Left ventricle myocardium superior (tissue), 1 donor: ENCODE data around the gene NRG3. TPM values are rescaled to one million over a fixed set of nuclear protein-coding genes. Genes with fewer than 3 reads are reported as not detected.

Source experiments
- ATAC-seq: fragments of 200-7000 bp; cut with Tn5 transposase; one replicate; pipeline ENCODE4 v1.9.1; 2020; ENCODE audit warnings: mild to moderate bottlenecking, moderate library complexity
- DNase-seq: peaks from one replicate; pipeline ENCODE4 v3.0.0-alpha.2; 2020
- intact Hi-C: fragments of 100-400 bp; cut with micrococcal nuclease; formaldehyde crosslinking; loops from one replicate; pipeline ENCODE4 v1.11.0; 2022
- total RNA-seq: library from RNA; stranded (reverse); fragmentation: NEBNext Ultra II Directional; extraction: Animal tissue kit (Norgen Biotek cat#: 25700); gene quantifications from one replicate; pipeline ENCODE4 v1.2.1, GENCODE V29; 2021
- donor health status: DM: no; HTN: yes; CAD: no; lungs with severe emphysema.

The NRG3 gene
- total RNA-seq, 1 donor from 2014 or later, result 0.15 TPM

GRCh38 chr10:81876253-81877077 lies 1.5 kb downstream of the NRG3 start:
- intact Hi-C loops, result no loop called here
- ATAC-seq, result no peak
- no peak for DNase-seq

DNA sequence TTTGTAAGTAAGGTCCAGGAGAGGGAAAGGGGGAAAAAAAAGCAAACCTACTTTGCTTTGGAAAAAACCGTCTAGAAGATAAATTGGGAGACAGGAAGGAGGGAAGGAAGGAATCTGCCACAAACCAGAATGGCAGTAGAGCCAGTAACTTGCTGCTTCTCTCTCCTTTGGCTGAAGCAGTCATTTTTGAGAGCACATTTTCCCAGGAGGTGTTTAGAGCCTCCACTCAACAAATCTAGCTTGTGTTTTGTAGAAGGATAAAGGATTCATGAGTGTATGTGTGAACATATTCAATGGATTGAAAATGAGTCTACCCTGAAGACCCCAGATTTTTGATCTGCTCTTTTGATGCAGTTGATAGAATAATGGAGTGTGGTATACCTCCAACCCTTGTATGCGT lies 2.6 kb downstream of the NRG3 start:
- no peak for DNase-seq
- intact Hi-C loops, result no loop called here
- no peak for ATAC-seq

- DNase-seq (no peak), ATAC-seq (no peak)
- intact Hi-C loops, result no loop called here
Observed at GRCh38 chr10:81882011-81882410, 7.0 kb downstream of the NRG3 start.

- intact Hi-C loops, result no loop called here
- no peak for ATAC-seq
- DNase-seq, result no peak
Observed at GRCh38 chr10:81884856-81885255, 9.9 kb downstream of the NRG3 start.

DNA sequence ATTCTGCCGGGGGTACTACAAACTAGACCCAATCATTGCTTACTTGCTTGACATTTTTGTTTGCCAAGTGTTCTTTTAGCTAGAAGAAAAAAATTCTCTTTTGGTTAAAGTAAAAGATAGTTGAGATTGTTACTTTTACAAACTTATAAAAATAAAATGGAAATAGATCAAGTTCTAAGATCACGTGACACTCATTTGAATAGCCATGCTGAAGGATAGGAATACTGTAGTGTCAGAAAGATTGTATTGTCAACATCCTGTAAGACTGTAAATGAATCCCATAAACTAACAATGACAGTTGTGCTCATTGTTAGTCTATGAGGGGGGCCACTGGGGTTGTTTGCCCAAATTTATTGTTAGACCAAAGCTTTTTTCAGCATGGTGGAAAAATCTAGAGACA lies 10.5 kb downstream of the NRG3 start:
- intact Hi-C loops, result no loop called here
- ATAC-seq (no peak), DNase-seq (no peak)

- intact Hi-C loops, result no loop called here
- ATAC-seq, result no peak
- no peak for DNase-seq
Observed at GRCh38 chr10:81886939-81887338, 11.9 kb downstream of the NRG3 start.

DNA sequence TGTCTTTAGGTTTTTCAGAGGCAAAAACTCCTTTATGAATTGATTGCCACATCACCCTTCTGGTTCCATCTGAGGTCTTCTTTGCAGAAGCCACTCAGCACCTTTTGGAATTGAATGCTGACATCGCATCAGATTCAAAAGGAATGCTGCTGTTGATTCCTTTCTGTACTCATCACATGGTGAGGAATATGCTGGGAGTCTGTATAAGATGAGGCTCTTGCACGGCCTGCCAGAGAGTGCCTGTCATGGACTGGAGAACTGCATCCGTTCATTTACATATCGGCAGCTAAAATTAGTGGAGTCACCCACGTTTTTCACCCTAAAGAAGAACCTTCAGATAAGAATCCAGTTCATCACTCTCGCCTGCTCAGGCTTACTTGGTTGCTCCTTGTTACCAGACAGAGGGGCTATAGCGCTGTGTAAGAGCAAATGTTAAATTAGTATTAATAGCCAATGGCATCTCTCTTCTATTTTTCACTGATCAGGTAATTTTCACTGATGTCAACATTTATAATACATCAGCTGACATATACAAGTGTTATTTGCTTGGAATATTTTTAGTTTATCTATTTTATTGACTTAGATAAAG lies 14.3 kb downstream of the NRG3 start:
- DNase-seq, result no peak

DNA sequence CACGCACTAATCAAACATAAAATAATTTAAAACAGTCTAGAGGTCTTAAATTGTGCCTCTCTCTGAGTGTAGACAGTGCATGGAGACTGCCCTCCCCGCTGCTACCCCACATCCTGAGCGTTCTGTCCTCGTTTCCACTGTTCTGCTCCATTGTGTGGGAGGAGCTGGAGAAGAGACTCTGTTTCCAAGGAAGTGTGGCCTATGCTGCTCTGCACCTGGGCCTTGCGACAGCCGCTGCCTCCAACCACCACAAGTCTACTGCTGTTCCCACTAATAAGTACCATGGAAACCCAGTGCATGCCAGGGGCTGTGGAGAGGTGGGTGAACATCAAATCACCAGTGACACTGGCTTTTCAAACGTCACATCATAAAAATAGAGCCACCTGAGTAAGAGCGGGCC lies 19.6 kb downstream of the NRG3 start:
- ATAC-seq (no peak), DNase-seq (no peak)
- intact Hi-C loops, result no loop called here

More for the DNA sequence above, 14.3 kb downstream of the NRG3 start:
- intact Hi-C loops, result no loop called here
- ATAC-seq, result no peak

GRCh38 chr10:81898518-81898917 lies 23.5 kb downstream of the NRG3 start:
- intact Hi-C loops, result no loop called here
- DNase-seq (no peak), ATAC-seq (no peak)

- intact Hi-C loops, result no loop called here
- ATAC-seq, result no peak
- no peak for DNase-seq
Observed at GRCh38 chr10:81900989-81901388, 26.0 kb downstream of the NRG3 start.

- intact Hi-C loops, result no loop called here
- DNase-seq (no peak), ATAC-seq (no peak)
Observed at GRCh38 chr10:81903472-81903871, 28.5 kb downstream of the NRG3 start.

DNA sequence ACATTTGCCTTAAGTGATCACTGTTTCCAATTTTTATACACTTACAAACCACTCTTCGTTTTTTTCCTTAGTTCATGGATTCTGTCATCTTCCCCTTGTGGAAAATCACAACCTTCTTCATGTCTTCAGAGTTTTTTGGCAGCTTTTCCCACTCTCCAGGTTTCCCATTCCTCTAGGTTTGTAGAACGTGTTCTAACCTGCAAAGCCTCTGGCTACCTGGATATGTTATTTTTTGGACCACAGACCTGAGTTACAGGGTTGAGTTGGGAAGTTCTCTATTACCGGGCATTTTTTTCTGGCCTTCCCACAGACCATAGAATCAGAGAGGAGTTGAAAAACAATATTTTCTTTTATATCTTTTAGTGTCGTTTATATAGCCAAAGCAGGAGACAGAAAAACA lies 30.2 kb downstream of the NRG3 start:
- no peak for DNase-seq

GRCh38 chr10:81909453-81909852 lies 34.5 kb downstream of the NRG3 start:
- intact Hi-C loops, result no loop called here
- ATAC-seq (no peak), DNase-seq (no peak)

More for the DNA sequence above, 30.2 kb downstream of the NRG3 start:
- intact Hi-C loops, result no loop called here
- no peak for ATAC-seq

DNA sequence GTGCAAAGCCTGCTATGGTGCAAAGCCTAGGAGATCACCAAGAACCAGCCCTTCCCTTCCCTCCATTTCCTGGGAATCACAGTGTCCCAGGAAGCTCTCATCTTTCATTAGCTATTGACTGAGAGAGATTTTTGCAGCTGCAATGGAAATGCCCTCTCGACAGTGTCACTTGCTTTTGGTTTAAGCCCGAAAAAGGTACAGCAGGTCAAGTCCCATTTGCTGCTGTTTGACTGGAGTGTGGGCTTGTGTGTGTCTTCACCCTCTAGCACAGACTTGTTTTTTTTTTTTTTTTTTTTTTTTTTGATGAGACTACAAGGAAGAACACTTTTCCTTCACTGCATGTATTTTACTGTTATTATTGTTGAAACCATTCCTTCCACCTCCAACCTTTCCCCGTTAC lies 36.3 kb downstream of the NRG3 start:
- DNase-seq (no peak), ATAC-seq (no peak)
- intact Hi-C loops, result no loop called here

GRCh38 chr10:81914736-81915503 lies 39.9 kb downstream of the NRG3 start:
- DNase-seq (no peak), ATAC-seq (no peak)
- intact Hi-C loops, result no loop called here

GRCh38 chr10:81915504-81915897 lies 40.5 kb downstream of the NRG3 start:
- ATAC-seq (no peak), DNase-seq (no peak)
- intact Hi-C loops, result no loop called here

DNA sequence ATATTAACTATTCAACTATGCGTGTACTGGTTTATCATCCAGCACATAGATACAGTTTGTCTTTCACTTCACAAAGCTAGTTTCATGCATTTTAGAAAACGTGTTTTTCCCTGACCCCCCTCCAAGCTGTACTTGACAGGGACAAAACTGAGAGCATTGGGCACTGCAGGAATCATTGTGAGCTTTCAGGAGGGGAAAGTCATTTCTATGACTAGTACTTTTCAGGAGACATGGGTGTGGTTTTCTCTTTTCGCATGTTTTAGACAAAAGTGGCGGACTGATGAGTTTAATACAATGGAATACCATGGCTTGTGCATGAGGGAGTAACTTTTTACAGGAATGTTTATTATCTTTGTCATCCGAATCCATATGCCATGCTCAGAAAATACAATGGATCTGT lies 42.7 kb downstream of the NRG3 start:
- no peak for DNase-seq
- intact Hi-C loops, result no loop called here
- no peak for ATAC-seq

DNA sequence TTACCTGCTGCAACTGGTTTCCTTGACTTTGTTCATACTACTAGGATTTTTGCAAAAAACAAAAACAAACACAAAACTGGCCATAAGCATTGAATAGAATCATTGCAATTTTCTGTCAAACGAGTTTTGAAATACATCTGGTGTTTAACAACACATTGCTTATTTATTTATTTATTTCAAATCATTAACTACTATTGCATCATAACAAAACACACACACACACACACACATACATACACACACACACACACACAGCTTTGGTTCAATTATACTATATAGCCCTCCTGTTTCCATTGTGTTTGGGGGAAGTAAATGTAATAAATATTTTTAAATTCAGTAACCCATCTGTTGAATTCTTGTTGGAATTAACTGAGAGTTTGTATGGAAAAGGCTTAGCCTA lies 43.8 kb downstream of the NRG3 start:
- no peak for DNase-seq
- intact Hi-C loops, result no loop called here
- ATAC-seq, result no peak

GRCh38 chr10:81920213-81920829 lies 45.3 kb downstream of the NRG3 start:
- no peak for ATAC-seq
- intact Hi-C loops, result no loop called here
- DNase-seq, result no peak

DNA sequence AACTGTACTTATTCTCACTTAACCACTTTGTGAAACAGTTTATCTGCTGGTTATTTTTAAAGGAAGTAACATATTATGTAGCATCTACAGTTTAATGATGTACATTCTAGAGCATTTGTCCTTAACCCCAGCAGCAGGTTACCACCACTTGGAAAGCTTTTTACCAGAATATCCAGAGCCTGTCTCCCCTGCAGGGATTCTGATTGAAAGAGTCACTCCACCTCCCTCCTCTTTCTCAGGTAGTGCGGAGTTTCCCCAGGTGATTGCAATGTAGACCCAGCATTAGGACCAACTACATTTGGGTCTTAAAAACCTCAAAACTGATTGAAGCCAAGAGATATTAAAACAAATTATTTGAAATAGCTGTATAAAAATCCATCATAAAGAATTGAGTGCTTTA lies 53.1 kb downstream of the NRG3 start:
- ATAC-seq (no peak), DNase-seq (no peak)
- intact Hi-C loops, result no loop called here
